Measurements from ENCODE around the gene IQCF6. TPM values are rescaled to one million over a fixed set of nuclear protein-coding genes. Genes with fewer than 3 reads are reported as not detected.

The IQCF6 gene
- total and polyA plus RNA-seq, 2 of the 13 experiments (the other 11 are each of a cell fraction or from before 2014, with no cell fraction given): not detected

DNA sequence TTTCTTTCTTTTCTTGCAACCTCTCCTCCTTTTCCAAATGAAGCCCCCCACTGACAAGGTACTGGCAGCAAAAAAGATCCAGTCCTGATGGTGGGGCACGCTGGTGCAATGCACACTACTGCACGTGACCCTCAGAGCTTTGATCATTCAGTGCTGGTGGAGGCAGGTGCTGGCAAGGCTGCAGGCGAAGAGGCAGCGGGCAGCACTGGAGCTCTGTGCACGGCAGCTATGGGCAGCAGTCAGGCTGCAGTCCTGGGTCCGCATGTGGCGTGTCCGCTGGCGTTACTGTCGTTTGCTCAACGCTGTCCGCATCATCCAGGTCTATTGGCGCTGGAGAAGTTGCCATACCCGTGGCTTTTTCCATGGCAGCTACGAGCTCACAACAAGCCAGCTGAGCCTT lies 40.1 kb upstream of the IQCF6 start:
- in situ Hi-C loops (cut with HindIII; ENCODE audit: extremely low pct_ligation_motif_present, low pct_unique_long_range_greater_than_20kb) (no loop called here), intact Hi-C loops (cut with micrococcal nuclease; ENCODE audit: unreplicated experiment) (loop anchor here (5.0 to 10.0 kb wide), 2 partner anchors 466 to 1142 kb away; partner anchors contain the start of gene GLYCTK)
- WGBS (ENCODE audit: low lambda C conversion rate): 31% methylated on average over 10 of the region's 15 CpGs
- H4K20me1 ChIP-seq (ENCODE audit: insufficient read depth, low read length): no peaks in the 10 kb centered on the region
- H3K36me3 ChIP-seq (replicated peaks in 1 of 2; ENCODE audit: control insufficient read depth in 1 of 2, insufficient read depth in 2 of 2, low read length in 2 of 2): no peaks in the 10 kb centered on the region
- H3K27me3 ChIP-seq (ENCODE audit: control insufficient read depth in 1 of 2, insufficient read depth in 2 of 2, low read length in 2 of 2): peaks cover 0 to 21% of the 10 kb centered on the region in 2 experiments; a peak in 3 of 5 replicates
- no peaks in the 10 kb centered on the region for H3K79me2 ChIP-seq (ENCODE audit: insufficient read depth, low read length)
- FAIRE-seq: no peak
- H3K9me3 ChIP-seq (ENCODE audit: low read length): no peaks in the 10 kb centered on the region
- H3K27ac ChIP-seq (ENCODE audit: extremely low read length, insufficient read depth, low read length): no peak overlapping the region
- H3K9ac ChIP-seq (ENCODE audit: insufficient read depth, low read depth, low read length): no peak overlapping the region
- no peak overlapping the region for H3K4me2 ChIP-seq (ENCODE audit: low read depth, low read length)
- ChIA-PET POLR2A (no interaction called here), CTCF (ENCODE audit: low intra/inter-chr PET ratio, low total read pairs) (no interaction called here)
- H3K4me1 ChIP-seq (ENCODE audit: insufficient read depth, low read length): no peaks in the 10 kb centered on the region
- no peak overlapping the region for H3K4me3 ChIP-seq (replicated peaks in 1 of 3; ENCODE audit: insufficient read depth in 1 of 3, low read depth in 2 of 3, low read length in 3 of 3)
- no peak for DNase-seq (ENCODE audit: low spot score)
- ATAC-seq: no peak
- BruUV-seq (replicated peaks): no TSS peak
- TF ChIP-seq SIX4 (CRISPR knock-in tag; IDR thresholded peaks at IDR 0.05): no peak
- no peak for TF ChIP-seq ZNF563 (CRISPR knock-in tag; IDR thresholded peaks at IDR 0.05)
- no peak overlapping the region for H2AFZ ChIP-seq (ENCODE audit: low read length)

DNA sequence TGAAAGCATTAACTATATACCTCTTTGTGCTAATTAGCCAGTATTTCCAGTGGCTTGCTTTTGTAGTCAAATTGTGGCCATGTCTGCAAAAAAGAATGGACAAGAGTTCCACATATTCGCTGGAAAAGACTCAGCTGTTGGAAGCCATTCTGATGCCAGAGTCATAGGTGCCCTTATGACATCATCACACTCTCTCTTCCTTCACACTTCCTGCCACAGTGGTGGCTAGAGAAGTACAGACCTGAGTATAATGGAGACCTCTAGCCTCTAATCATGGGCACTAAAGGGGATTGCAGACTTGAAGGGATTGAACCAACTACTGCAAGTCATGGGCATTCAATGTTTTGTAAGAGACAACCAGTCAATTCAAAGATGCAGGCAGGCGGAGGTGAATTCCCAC lies 38.3 kb upstream of the IQCF6 start:
- Histone ChIP-seq H3K4me3 (replicated peaks in 1 of 3; ENCODE audit: insufficient read depth in 1 of 3, low read depth in 2 of 3, low read length in 3 of 3) (no peak overlapping the region), H3K27ac (ENCODE audit: extremely low read length, insufficient read depth, low read length) (no peak overlapping the region), H3K9me3 (ENCODE audit: low read length) (no peaks in the 10 kb centered on the region), H3K9ac (ENCODE audit: insufficient read depth, low read depth, low read length) (no peak overlapping the region), H3K4me2 (ENCODE audit: low read depth, low read length) (no peak overlapping the region), H4K20me1 (ENCODE audit: insufficient read depth, low read length) (no peaks in the 10 kb centered on the region), H2AFZ (ENCODE audit: low read length) (no peak overlapping the region), H3K27me3 (ENCODE audit: control insufficient read depth in 1 of 2, insufficient read depth in 2 of 2, low read length in 2 of 2) (peaks cover 0 to 27% of the 10 kb centered on the region in 2 experiments; a peak in 3 of 5 replicates), H3K79me2 (ENCODE audit: insufficient read depth, low read length) (no peaks in the 10 kb centered on the region), H3K36me3 (replicated peaks in 1 of 2; ENCODE audit: control insufficient read depth in 1 of 2, insufficient read depth in 2 of 2, low read length in 2 of 2) (no peaks in the 10 kb centered on the region), H3K4me1 (ENCODE audit: insufficient read depth, low read length) (no peaks in the 10 kb centered on the region)
- TF ChIP-seq, protein P1, sequence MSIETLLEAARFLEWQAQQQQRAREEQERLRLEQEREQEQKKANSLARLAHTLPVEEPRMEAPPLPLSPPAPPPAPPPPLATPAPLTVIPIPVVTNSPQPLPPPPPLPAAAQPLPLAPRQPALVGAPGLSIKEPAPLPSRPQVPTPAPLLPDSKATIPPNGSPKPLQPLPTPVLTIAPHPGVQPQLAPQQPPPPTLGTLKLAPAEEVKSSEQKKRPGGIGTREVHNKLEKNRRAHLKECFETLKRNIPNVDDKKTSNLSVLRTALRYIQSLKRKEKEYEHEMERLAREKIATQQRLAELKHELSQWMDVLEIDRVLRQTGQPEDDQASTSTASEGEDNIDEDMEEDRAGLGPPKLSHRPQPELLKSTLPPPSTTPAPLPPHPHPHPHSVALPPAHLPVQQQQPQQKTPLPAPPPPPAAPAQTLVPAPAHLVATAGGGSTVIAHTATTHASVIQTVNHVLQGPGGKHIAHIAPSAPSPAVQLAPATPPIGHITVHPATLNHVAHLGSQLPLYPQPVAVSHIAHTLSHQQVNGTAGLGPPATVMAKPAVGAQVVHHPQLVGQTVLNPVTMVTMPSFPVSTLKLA (IDR thresholded peaks at IDR 0.05): no peak
- TF ChIP-seq ATF7 (IDR thresholded peaks at IDR 0.05) (peak; percentile 58; the same call in 1 of the 2 replicates), ATF7 (CRISPR knock-in tag; IDR thresholded peaks at IDR 0.05) (no peak), CREB1 (IDR thresholded peaks at IDR 0.05) (peak; percentile 64), CREB1 (CRISPR knock-in tag; IDR thresholded peaks at IDR 0.05) (no peak)
- TF ChIP-seq, protein P2, sequence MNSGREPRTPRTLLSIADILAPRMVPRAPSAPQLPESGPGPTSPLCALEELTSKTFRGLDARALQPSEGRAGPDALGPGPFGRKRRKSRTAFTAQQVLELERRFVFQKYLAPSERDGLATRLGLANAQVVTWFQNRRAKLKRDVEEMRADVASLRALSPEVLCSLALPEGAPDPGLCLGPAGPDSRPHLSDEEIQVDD (CRISPR knock-in tag; IDR thresholded peaks at IDR 0.05; ENCODE audit: borderline replicate concordance): no peak
- TF ChIP-seq, protein P3, sequence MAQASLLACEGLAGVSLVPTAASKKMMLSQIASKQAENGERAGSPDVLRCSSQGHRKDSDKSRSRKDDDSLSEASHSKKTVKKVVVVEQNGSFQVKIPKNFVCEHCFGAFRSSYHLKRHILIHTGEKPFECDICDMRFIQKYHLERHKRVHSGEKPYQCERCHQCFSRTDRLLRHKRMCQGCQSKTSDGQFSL (CRISPR knock-in tag; IDR thresholded peaks at IDR 0.05): no peak
- POLR2A ChIA-PET: no interaction called here
- 45% methylated on average over 2 of the region's 2 CpGs for WGBS (ENCODE audit: low lambda C conversion rate)
- in situ Hi-C loops (cut with HindIII; ENCODE audit: extremely low pct_ligation_motif_present, low pct_unique_long_range_greater_than_20kb) (no loop called here), intact Hi-C loops (cut with micrococcal nuclease; ENCODE audit: unreplicated experiment) (loop anchor here (5.0 to 10.0 kb wide), 2 partner anchors 467 to 1140 kb away; partner anchors contain the start of gene GLYCTK)
- no peak for ATAC-seq
- no peak for FAIRE-seq
- DNase-seq (ENCODE audit: low spot score): no peak
- no TSS peak for BruUV-seq (replicated peaks)
- CTCF ChIA-PET (ENCODE audit: low intra/inter-chr PET ratio, low total read pairs): no interaction called here
